Measurements from ENCODE around the gene POLR2L. TPM values are rescaled to one million over a fixed set of nuclear protein-coding genes. Genes with fewer than 3 reads are reported as not detected.

POLR2L gene
- total RNA-seq, 1 donor from 2014 or later, result 46.4 TPM

DNA sequence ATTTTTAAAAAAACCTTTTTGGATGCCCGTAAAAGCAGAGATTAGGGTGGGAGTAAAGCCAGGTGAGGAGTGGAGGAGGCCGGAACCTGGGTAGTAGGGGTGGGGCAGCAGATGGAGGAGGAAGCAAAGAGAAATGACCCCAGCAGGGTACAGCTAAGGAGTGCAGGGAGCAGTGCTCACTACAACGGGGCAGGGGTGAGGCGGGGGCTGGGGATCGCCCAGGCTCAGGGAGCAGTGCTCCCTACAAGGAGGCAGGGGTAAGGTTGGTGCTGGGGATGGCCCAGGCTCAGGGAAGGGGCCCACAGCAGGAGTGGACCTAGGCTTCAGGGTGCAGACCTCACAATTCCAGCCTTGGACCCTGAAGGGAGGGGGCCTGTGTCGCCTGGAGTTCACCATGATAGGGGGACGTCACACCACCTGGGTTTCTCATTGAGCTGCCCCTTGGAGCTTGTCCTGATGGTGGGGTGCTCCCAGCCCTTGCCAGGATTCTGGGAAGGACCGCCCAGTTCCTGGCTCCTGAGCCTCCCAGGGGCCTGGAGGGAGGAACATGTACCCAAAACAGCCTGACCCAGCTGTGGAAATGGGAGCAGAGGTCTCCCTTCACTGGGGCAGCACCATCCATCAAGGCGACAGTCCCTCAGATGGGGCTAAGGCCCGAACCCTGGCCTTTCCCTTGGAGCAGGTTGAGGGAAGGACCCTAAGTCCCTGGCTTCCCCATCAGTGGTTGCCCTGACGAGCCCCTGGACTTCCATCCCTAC lies 26.5 kb downstream of the POLR2L start:
- Histone ChIP-seq H3K4me3 (ENCODE audit: low read length in 3 of 3) (no peak overlapping the region), H3K27ac (ENCODE audit: low read depth, low read length) (no peak overlapping the region), H3K9ac (ENCODE audit: low read depth in 1 of 3, low read length in 3 of 3) (no peak overlapping the region), H3K4me1 (ENCODE audit: control insufficient read depth in 3 of 3, insufficient read depth in 3 of 3, low read length in 3 of 3) (peaks cover 32 to 38% (median 35%) of the 10 kb centered on the region in 3 donors), H3K36me3 (ENCODE audit: control insufficient read depth in 3 of 3, insufficient read depth in 3 of 3, low read length in 3 of 3) (peaks cover 26 to 31% (median 27%) of the 10 kb centered on the region in 3 donors), H3K27me3 (ENCODE audit: control insufficient read depth in 3 of 3, insufficient read depth in 3 of 3, low read length in 3 of 3) (no peaks in the 10 kb centered on the region), H3K9me3 (ENCODE audit: control insufficient read depth in 3 of 3, low read length in 3 of 3) (no peaks in the 10 kb centered on the region)

- no peaks in the 10 kb centered on the region for H3K9me3 ChIP-seq (ENCODE audit: control insufficient read depth in 3 of 3, low read length in 3 of 3)
- H3K36me3 ChIP-seq (ENCODE audit: control insufficient read depth in 3 of 3, insufficient read depth in 3 of 3, low read length in 3 of 3), result peaks cover 26 to 31% (median 27%) of the 10 kb centered on the region in 3 donors
- peak overlapping the region in 1 of 3 donors; percentile 25 for H3K9ac ChIP-seq (ENCODE audit: low read depth in 1 of 3, low read length in 3 of 3)
- H3K4me3 ChIP-seq (ENCODE audit: low read length in 3 of 3), result no peak overlapping the region
- H3K4me1 ChIP-seq (ENCODE audit: control insufficient read depth in 3 of 3, insufficient read depth in 3 of 3, low read length in 3 of 3), result peaks cover 28 to 43% (median 32%) of the 10 kb centered on the region in 3 donors
- no peak overlapping the region for H3K27ac ChIP-seq (ENCODE audit: low read depth, low read length)
- H3K27me3 ChIP-seq (ENCODE audit: control insufficient read depth in 3 of 3, insufficient read depth in 3 of 3, low read length in 3 of 3), result no peaks in the 10 kb centered on the region
Measured at GRCh38 chr11:813456-814096, 28.8 kb downstream of the POLR2L start.

GRCh38 chr11:813072-813455 lies 29.3 kb downstream of the POLR2L start:
- Histone ChIP-seq H3K4me1 (ENCODE audit: control insufficient read depth in 3 of 3, insufficient read depth in 3 of 3, low read length in 3 of 3) (peaks cover 29 to 43% (median 35%) of the 10 kb centered on the region in 3 donors), H3K9me3 (ENCODE audit: control insufficient read depth in 3 of 3, low read length in 3 of 3) (no peaks in the 10 kb centered on the region), H3K36me3 (ENCODE audit: control insufficient read depth in 3 of 3, insufficient read depth in 3 of 3, low read length in 3 of 3) (peaks cover 26 to 31% (median 27%) of the 10 kb centered on the region in 3 donors), H3K27me3 (ENCODE audit: control insufficient read depth in 3 of 3, insufficient read depth in 3 of 3, low read length in 3 of 3) (no peaks in the 10 kb centered on the region), H3K4me3 (ENCODE audit: low read length in 3 of 3) (no peak overlapping the region), H3K27ac (ENCODE audit: low read depth, low read length) (no peak overlapping the region), H3K9ac (ENCODE audit: low read depth in 1 of 3, low read length in 3 of 3) (peak overlapping the region in 1 of 3 donors; percentile 33)

GRCh38 chr11:812390-812789 lies 29.9 kb downstream of the POLR2L start:
- H3K36me3 ChIP-seq (ENCODE audit: control insufficient read depth in 3 of 3, insufficient read depth in 3 of 3, low read length in 3 of 3), result peaks cover 26 to 31% (median 27%) of the 10 kb centered on the region in 3 donors
- H3K4me3 ChIP-seq (ENCODE audit: low read length in 3 of 3), result no peak overlapping the region

GRCh38 chr11:811446-812245 lies 30.7 kb downstream of the POLR2L start:
- Histone ChIP-seq H3K4me1 (ENCODE audit: control insufficient read depth in 3 of 3, insufficient read depth in 3 of 3, low read length in 3 of 3) (peaks cover 29 to 43% (median 35%) of the 10 kb centered on the region in 3 donors), H3K36me3 (ENCODE audit: control insufficient read depth in 3 of 3, insufficient read depth in 3 of 3, low read length in 3 of 3) (peaks cover 26 to 31% (median 27%) of the 10 kb centered on the region in 3 donors), H3K9me3 (ENCODE audit: control insufficient read depth in 3 of 3, low read length in 3 of 3) (no peaks in the 10 kb centered on the region), H3K27ac (ENCODE audit: low read depth, low read length) (peak overlapping the region; percentile 78), H3K4me3 (ENCODE audit: low read length in 3 of 3) (peak overlapping the region; percentile 41 to 94 (median 88)), H3K9ac (ENCODE audit: low read depth in 1 of 3, low read length in 3 of 3) (peak overlapping the region in 2 of 3 donors; percentile 99), H3K27me3 (ENCODE audit: control insufficient read depth in 3 of 3, insufficient read depth in 3 of 3, low read length in 3 of 3) (no peaks in the 10 kb centered on the region)

More at GRCh38 chr11:812390-812789, 29.9 kb downstream of the POLR2L start:
- Histone ChIP-seq H3K9ac (ENCODE audit: low read depth in 1 of 3, low read length in 3 of 3) (peak overlapping the region in 2 of 3 donors; percentile 22 to 99), H3K9me3 (ENCODE audit: control insufficient read depth in 3 of 3, low read length in 3 of 3) (no peaks in the 10 kb centered on the region), H3K27ac (ENCODE audit: low read depth, low read length) (peak overlapping the region; percentile 38), H3K27me3 (ENCODE audit: control insufficient read depth in 3 of 3, insufficient read depth in 3 of 3, low read length in 3 of 3) (no peaks in the 10 kb centered on the region), H3K4me1 (ENCODE audit: control insufficient read depth in 3 of 3, insufficient read depth in 3 of 3, low read length in 3 of 3) (peaks cover 29 to 43% (median 35%) of the 10 kb centered on the region in 3 donors)

DNA sequence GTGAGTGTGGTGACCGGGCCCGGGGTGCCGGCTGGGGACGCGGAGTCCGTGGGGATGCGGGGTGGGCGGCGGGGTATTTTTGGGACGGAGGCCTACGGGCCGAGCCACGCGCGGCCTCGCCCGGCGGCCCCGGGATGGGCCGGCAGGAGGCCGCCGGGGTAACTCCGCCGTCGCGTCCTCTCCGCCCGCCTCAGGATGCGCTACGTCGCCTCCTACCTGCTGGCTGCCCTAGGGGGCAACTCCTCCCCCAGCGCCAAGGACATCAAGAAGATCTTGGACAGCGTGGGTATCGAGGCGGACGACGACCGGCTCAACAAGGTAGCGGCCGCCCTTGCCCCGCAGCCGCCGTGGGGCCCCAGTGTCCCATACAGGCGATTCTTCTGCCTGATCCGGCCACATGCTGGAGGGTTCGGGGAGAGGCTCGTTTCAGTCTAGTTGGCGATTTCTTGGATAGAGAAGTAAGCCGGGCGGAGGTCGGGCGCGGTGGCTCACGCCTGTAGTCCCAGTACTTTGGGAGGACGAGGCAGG lies 32.2 kb downstream of the POLR2L start:
- Histone ChIP-seq H3K9ac (ENCODE audit: low read depth in 1 of 3, low read length in 3 of 3) (peak overlapping the region; percentile 99 to 100 (median 99)), H3K27me3 (ENCODE audit: control insufficient read depth in 3 of 3, insufficient read depth in 3 of 3, low read length in 3 of 3) (no peaks in the 10 kb centered on the region), H3K4me1 (ENCODE audit: control insufficient read depth in 3 of 3, insufficient read depth in 3 of 3, low read length in 3 of 3) (peaks cover 33 to 43% (median 38%) of the 10 kb centered on the region in 3 donors), H3K4me3 (ENCODE audit: low read length in 3 of 3) (peak overlapping the region; percentile 88 to 99 (median 94)), H3K36me3 (ENCODE audit: control insufficient read depth in 3 of 3, insufficient read depth in 3 of 3, low read length in 3 of 3) (peaks cover 26 to 31% (median 27%) of the 10 kb centered on the region in 3 donors), H3K27ac (ENCODE audit: low read depth, low read length) (peak overlapping the region; percentile 98), H3K9me3 (ENCODE audit: control insufficient read depth in 3 of 3, low read length in 3 of 3) (no peaks in the 10 kb centered on the region)

GRCh38 chr11:809287-810039 lies 32.9 kb downstream of the POLR2L start, which contains the start of gene RPLP2:
RPLP2 (plus strand) TSS chr11:809967; CDS start chr11:810235, 268 bp downstream.
- H3K4me1 ChIP-seq (ENCODE audit: control insufficient read depth in 3 of 3, insufficient read depth in 3 of 3, low read length in 3 of 3), result peaks cover 37 to 47% (median 42%) of the 10 kb centered on the region in 3 donors
- H3K36me3 ChIP-seq (ENCODE audit: control insufficient read depth in 3 of 3, insufficient read depth in 3 of 3, low read length in 3 of 3), result peaks cover 26 to 28% (median 27%) of the 10 kb centered on the region in 3 donors
- peak within 1 kb of the TSS; percentile 99 to 100 (median 99) for H3K9ac ChIP-seq (ENCODE audit: low read depth in 1 of 3, low read length in 3 of 3)
- peak within 1 kb of the TSS; percentile 88 to 99 (median 94) for H3K4me3 ChIP-seq (ENCODE audit: low read length in 3 of 3)
- no peaks in the 10 kb centered on the region for H3K9me3 ChIP-seq (ENCODE audit: control insufficient read depth in 3 of 3, low read length in 3 of 3)
- peak within 1 kb of the TSS; percentile 98 for H3K27ac ChIP-seq (ENCODE audit: low read depth, low read length)
- H3K27me3 ChIP-seq (ENCODE audit: control insufficient read depth in 3 of 3, insufficient read depth in 3 of 3, low read length in 3 of 3), result no peaks in the 10 kb centered on the region

DNA sequence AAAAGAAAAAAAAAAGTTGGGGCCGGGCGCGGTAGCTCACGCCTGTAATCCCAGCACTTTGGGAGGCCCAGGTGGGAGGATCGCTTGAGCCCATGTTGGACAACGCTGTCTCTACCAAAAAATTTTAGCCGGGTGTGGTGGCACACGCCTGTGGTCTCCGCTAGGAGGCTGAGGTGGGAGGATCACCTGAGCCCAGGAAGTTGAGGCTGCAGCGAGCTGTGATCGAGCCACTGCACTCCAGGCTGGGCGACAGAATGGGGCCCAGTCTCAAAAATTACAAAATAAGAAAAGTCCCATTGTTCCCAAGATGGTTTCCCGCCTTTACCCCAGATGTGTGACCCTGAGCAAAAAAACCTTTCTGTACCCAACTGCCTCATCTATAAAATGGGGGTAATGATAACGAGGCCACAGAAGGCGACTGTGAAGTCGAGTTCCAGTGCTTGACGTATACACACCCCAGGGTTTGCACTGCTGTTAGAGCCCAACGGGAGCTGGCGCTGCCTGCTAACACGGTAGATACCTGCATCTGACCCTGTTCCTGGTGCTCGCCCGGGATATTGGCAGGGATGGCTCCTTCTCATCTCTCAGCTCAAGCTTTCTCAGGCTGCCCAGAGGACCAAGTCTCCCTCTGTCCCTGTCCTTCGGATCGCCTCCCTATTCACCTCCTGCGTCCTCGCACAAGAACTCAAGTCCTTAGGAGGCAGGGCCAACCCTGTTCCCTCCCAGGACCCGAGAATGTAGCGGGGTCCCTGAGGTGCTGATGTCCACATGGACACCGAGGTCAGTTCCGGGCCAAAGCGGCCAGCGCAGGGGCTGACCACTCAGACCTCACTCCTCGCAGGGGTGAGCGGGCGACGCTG lies 33.7 kb downstream of the POLR2L start:
- H3K27ac ChIP-seq (ENCODE audit: low read depth, low read length), result peak overlapping the region; percentile 98
- H3K4me1 ChIP-seq (ENCODE audit: control insufficient read depth in 3 of 3, insufficient read depth in 3 of 3, low read length in 3 of 3), result peaks cover 45 to 55% (median 50%) of the 10 kb centered on the region in 3 donors
- no peaks in the 10 kb centered on the region for H3K9me3 ChIP-seq (ENCODE audit: control insufficient read depth in 3 of 3, low read length in 3 of 3)
- no peaks in the 10 kb centered on the region for H3K27me3 ChIP-seq (ENCODE audit: control insufficient read depth in 3 of 3, insufficient read depth in 3 of 3, low read length in 3 of 3)
- H3K4me3 ChIP-seq (ENCODE audit: low read length in 3 of 3), result peak overlapping the region; percentile 88 to 99 (median 94)
- H3K36me3 ChIP-seq (ENCODE audit: control insufficient read depth in 3 of 3, insufficient read depth in 3 of 3, low read length in 3 of 3), result peaks cover 25% of the 10 kb centered on the region in 3 donors
- peak overlapping the region; percentile 99 to 100 (median 99) for H3K9ac ChIP-seq (ENCODE audit: low read depth in 1 of 3, low read length in 3 of 3)
